Measurements from ENCODE around the gene HADHB.
"Not testable (repeated sequence)": the region's sequence is repeated elsewhere in the genome, so short reads cannot be mapped to it uniquely, and the experiment has no call there.

Gene HADHB

DNA sequence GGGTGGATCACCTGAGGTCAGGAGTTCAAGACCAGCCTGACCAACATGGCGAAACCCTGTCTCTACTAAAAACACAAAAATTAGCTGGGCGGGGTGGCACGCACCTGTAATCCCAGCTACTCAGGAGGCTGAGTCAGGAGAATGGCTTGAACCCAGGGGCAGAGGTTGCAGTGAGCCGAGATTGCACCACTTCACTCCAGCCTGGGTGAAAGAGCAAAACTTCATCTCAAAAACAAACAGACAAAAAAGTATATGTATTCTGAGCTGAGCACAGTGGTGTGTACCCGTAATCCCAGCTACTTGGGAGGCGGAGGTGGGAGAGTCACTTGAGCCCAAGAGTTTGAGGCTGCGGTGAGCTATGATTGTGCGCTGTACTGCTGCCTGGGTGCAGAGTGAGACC lies 86.6 kb downstream of the HADHB start:
- DNase-seq = not testable (repeated sequence)

- DNase-seq = no peak
These were observed 88.6 kb downstream of the HADHB start for GRCh38 chr2:26333293-26333692.

- no peak for DNase-seq
These were observed 90.5 kb downstream of the HADHB start for GRCh38 chr2:26335231-26335630.

DNA sequence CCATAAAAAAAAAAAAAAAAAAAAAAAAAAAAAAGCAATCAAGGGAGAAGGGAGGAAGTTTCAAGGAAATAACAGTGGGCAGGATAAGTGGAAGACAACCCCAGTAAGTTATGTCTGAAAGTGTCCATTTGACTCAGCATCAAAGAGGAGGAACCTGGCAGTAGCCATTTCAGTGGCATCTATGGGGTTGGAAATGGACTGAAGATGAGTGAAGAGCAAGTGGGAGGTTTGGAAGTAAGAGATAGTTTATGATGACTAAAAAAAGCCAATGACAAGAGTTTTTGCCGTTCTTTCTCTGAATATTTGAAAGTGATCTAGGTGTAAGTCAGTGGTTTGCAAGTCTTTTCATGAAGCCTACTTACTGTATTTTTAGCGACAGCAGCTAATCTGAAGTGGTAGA lies 92.0 kb downstream of the HADHB start:
- DNase-seq = no peak

DNA sequence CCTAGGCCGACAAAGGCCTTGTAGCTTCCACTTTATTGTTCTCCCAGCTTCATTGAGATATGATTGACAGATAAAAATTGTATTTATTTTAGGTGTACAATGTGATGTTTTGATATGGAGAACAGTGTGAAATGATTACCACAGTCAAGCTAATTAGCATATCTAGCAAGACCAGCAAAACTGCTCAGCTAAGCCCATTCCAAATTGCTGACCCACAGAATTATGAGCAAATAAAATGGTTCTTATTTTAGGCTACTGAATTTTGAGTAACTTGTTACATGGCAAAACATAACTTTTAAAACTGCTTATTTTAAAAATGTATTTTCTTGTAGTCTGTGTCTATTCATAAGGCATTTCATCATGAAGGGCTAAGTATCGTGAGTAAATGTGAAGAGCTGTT lies 92.6 kb downstream of the HADHB start:
- DNase-seq = no peak
